Keratinocyte (primary cell): ENCODE measurements around the gene CLEC16A. TPM values are rescaled to one million over a fixed set of nuclear protein-coding genes. Genes with fewer than 3 reads are reported as not detected.

Experiments
- DNase-seq: peaks from one replicate; pipeline ENCODE4 v3.0.0-alpha.2; 2011; ENCODE audit warnings: low read depth, missing footprints, low spot score
- FAIRE-seq: peaks from 2 replicates; lab custom pipeline; 2011; peaks lifted over from hg19 to GRCh38; lab: Jason Lieb, UNC
- H2AFZ ChIP-seq: 2 replicates; pipeline ENCODE4 v1.6.0; 2012; ENCODE audit warnings: low read length, control low read depth, inconsistent platforms; ENCODE audit not compliant: control insufficient read depth
- H3K27ac ChIP-seq: 2 replicates; pipeline ENCODE4 v1.5.1; 2011; ENCODE audit warnings: low read length; ENCODE audit not compliant: control insufficient read depth, insufficient read depth
- H3K27me3 ChIP-seq: 3 replicates; pipeline ENCODE4 v1.6.0; 2011; ENCODE audit warnings: low read length; ENCODE audit not compliant: control insufficient read depth, insufficient read depth; ENCODE audit errors: extremely low read depth
- H3K36me3 ChIP-seq, 2 experiments: 2 replicates in 1 of 2; 3 replicates in 1 of 2; pipeline ENCODE4 v1.5.1; 2011; ENCODE audit warnings: low read length in 2 of 2, mild to moderate bottlenecking in 1 of 2; ENCODE audit not compliant: control insufficient read depth in 2 of 2, insufficient read depth in 2 of 2; ENCODE audit errors: extremely low read depth in 1 of 2
- H3K4me1 ChIP-seq: 3 replicates; pipeline ENCODE4 v1.5.1; 2011; ENCODE audit warnings: low read length; ENCODE audit not compliant: control insufficient read depth, insufficient read depth; ENCODE audit errors: extremely low read depth
- H3K4me2 ChIP-seq: 3 replicates; pipeline ENCODE4 v1.6.0; 2011; ENCODE audit warnings: low read depth, low read length; ENCODE audit not compliant: control insufficient read depth, insufficient read depth; ENCODE audit errors: extremely low read depth
- H3K4me3 ChIP-seq, 3 experiments: fragments of 200-600 bp in 1 of 3; sonication (generic) in 1 of 3; 2 replicates in 2 of 3; 3 replicates in 1 of 3; pipeline ENCODE4 v1.5.1; 2011 to 2016; ENCODE audit warnings: low read length in 3 of 3, mild to moderate bottlenecking in 3 of 3, control low read depth in 2 of 3, inconsistent platforms in 1 of 3, low read depth in 1 of 3, mixed read lengths in 1 of 3, mixed run types in 1 of 3, moderate library complexity in 1 of 3; ENCODE audit not compliant: control insufficient read depth in 2 of 3, insufficient read depth in 2 of 3; ENCODE audit errors: extremely low read depth in 1 of 3
- H3K79me2 ChIP-seq: 2 replicates; pipeline ENCODE4 v1.6.0; 2012; ENCODE audit warnings: low read length; ENCODE audit not compliant: control insufficient read depth, insufficient read depth
- H3K9ac ChIP-seq: 3 replicates; pipeline ENCODE4 v1.6.0; 2011; ENCODE audit warnings: low read length; ENCODE audit not compliant: control insufficient read depth, insufficient read depth; ENCODE audit errors: extremely low read depth
- H3K9me1 ChIP-seq: 3 replicates; pipeline ENCODE4 v1.6.0; 2011; ENCODE audit warnings: low read length; ENCODE audit not compliant: control insufficient read depth, insufficient read depth; ENCODE audit errors: extremely low read depth
- H3K9me3 ChIP-seq: 2 replicates; pipeline ENCODE4 v1.5.1; 2012; ENCODE audit warnings: low read depth, low read length; ENCODE audit not compliant: control insufficient read depth
- H4K20me1 ChIP-seq: 3 replicates; pipeline ENCODE4 v1.6.0; 2011; ENCODE audit warnings: low read length; ENCODE audit not compliant: control insufficient read depth, insufficient read depth; ENCODE audit errors: extremely low read depth
- EZH2 ChIP-seq: IDR thresholded peaks from one replicate; pipeline ENCODE4 v1.6.1; 2012; ENCODE audit warnings: inconsistent platforms, mild to moderate bottlenecking, low read length, moderate library complexity
- dilution Hi-C: fragments of 300-500 bp; cut with MboI; formaldehyde crosslinking; loops from one replicate; pipeline ENCODE4 v1.7.0; 2020; ENCODE audit warnings: low sequenced_read_pairs; ENCODE audit not compliant: extremely low pct_ligation_motif_present
- polyA plus RNA-seq, 5 experiments: library from polyadenylated mRNA; depleted of rRNA in 3 of 5; stranded (reverse) in 3 of 5; stranded (forward) in 1 of 5; unstranded in 1 of 5; fragments of >200 nt; gene quantifications; 1 replicate in 1 of 5; 2 replicates in 3 of 5; 3 replicates in 1 of 5; pipeline versions ENCODE4 v1.2.1 to v1.2.3, GENCODE V29; 2011 to 2012; ENCODE audit warnings: missing spikeins in 2 of 5, low read depth in 1 of 5, low replicate concordance in 1 of 5
- TF ChIP-seq, protein P1 (sequence below), 3 experiments: IDR thresholded peaks in 1 of 3; conservative IDR thresholded peaks in 1 of 3; optimal IDR thresholded peaks in 1 of 3; 2 replicates in 2 of 3; 3 replicates in 1 of 3; pipeline versions ENCODE3 to v1.5.1; 2011; ENCODE audit warnings: low read length in 3 of 3, mild to moderate bottlenecking in 3 of 3, moderate library complexity in 2 of 3, control low read depth in 1 of 3, inconsistent platforms in 1 of 3; ENCODE audit not compliant: insufficient read depth in 2 of 3; ENCODE audit errors: extremely low read depth in 1 of 3

Gene CLEC16A
- polyA plus RNA-seq, 1 donor (not counting 4 experiments of a cell fraction or from before 2014, with no cell fraction given) = 9.5 TPM

DNA sequence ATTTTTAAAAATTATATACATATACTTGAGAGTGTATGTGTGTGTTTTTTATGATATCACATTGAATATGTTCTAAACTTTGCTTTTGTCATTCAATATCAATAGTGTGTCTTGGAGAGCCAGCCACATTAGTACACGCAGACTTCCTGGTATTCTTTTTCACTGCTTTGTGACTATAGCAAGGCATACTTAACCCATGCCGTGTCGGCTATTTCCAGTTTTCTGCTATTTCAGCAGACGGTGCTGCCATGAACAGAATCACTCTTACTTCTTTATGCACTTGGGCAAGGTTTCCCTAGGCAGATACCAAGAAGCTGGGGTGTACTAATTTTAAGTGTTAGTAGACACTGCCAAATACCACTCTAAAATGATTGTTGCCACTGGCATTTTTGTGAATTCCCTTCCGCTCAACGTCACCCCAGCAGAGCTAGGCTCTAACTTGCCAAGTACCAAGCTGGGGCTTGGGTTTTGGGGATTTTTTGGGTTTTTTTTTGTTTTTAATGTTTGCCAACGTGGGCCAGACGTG lies 176.8 kb downstream of the CLEC16A start:
- no peaks in the 10 kb centered on the region for H3K9me3 ChIP-seq
- H3K4me3 ChIP-seq = no peak overlapping the region
- H2AFZ ChIP-seq = no peak overlapping the region
- no peak for FAIRE-seq
- H3K27ac ChIP-seq = no peak overlapping the region
- H3K36me3 ChIP-seq = peaks cover 0 to 18% of the 10 kb centered on the region in 2 experiments
- no peaks in the 10 kb centered on the region for H3K27me3 ChIP-seq
- TF ChIP-seq, protein P1, sequence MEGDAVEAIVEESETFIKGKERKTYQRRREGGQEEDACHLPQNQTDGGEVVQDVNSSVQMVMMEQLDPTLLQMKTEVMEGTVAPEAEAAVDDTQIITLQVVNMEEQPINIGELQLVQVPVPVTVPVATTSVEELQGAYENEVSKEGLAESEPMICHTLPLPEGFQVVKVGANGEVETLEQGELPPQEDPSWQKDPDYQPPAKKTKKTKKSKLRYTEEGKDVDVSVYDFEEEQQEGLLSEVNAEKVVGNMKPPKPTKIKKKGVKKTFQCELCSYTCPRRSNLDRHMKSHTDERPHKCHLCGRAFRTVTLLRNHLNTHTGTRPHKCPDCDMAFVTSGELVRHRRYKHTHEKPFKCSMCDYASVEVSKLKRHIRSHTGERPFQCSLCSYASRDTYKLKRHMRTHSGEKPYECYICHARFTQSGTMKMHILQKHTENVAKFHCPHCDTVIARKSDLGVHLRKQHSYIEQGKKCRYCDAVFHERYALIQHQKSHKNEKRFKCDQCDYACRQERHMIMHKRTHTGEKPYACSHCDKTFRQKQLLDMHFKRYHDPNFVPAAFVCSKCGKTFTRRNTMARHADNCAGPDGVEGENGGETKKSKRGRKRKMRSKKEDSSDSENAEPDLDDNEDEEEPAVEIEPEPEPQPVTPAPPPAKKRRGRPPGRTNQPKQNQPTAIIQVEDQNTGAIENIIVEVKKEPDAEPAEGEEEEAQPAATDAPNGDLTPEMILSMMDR (optimal IDR thresholded peaks at IDR 0.05 in 1 of 3, IDR thresholded peaks at IDR 0.05 in 1 of 3, conservative IDR thresholded peaks at IDR 0.05 in 1 of 3; ENCODE audit: extremely low read depth in 1 of 3, insufficient read depth in 2 of 3, low read length in 3 of 3) = no peak
- TF ChIP-seq EZH2 = no peak
- H3K4me2 ChIP-seq = no peak overlapping the region
- no peak for DNase-seq
- no peaks in the 10 kb centered on the region for H4K20me1 ChIP-seq
- no peaks in the 10 kb centered on the region for H3K79me2 ChIP-seq
- H3K9ac ChIP-seq = no peak overlapping the region
- no peaks in the 10 kb centered on the region for H3K4me1 ChIP-seq
- no peaks in the 10 kb centered on the region for H3K9me1 ChIP-seq
- dilution Hi-C loops = no loop called here

DNA sequence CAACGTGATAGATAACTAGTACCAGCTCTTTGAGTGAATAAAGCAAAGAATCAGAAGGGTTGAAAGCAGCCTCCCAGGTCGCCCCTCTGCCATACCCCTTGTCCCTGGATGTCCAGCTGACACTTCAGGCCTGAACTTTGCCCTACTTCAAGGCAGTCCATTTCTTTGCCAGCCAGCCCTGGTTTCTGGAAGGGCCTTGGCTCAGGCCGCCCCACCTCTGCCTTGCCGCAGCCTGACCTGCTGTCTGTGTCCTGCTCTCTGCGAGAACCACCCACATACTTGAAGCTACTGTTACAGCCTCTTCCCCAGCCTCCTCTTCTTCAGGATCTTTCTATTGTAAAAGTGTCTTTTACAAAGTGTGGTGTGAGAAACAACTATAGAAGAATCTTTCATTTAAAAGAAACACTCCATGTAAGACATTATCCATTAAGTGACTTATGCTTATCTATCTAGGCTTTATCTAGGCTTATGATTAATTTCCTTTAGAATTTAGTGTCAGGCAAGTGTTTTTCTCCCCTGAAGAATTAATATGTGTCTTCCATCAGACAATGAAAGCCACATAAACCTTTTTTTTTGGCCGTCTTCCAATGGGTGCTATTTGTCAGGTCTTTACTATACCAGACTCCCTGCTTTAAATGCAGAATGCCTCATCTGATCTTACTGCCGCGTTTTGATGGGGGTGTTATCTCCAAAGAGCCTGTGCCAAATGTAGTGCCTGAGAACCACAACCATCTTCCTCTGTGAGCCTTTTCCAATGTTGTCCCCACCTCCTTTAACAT lies 177.7 kb downstream of the CLEC16A start:
- peaks cover 0 to 18% of the 10 kb centered on the region in 2 experiments for H3K36me3 ChIP-seq
- TF ChIP-seq EZH2 = no peak
- TF ChIP-seq, protein P1 (optimal IDR thresholded peaks at IDR 0.05 in 1 of 3, IDR thresholded peaks at IDR 0.05 in 1 of 3, conservative IDR thresholded peaks at IDR 0.05 in 1 of 3; ENCODE audit: extremely low read depth in 1 of 3, insufficient read depth in 2 of 3, low read length in 3 of 3) = no peak
- H3K79me2 ChIP-seq = no peaks in the 10 kb centered on the region
- no peak overlapping the region for H3K27ac ChIP-seq
- dilution Hi-C loops = no loop called here
- no peaks in the 10 kb centered on the region for H4K20me1 ChIP-seq
- H3K4me1 ChIP-seq = no peaks in the 10 kb centered on the region
- H3K9me1 ChIP-seq = no peaks in the 10 kb centered on the region
- FAIRE-seq (no peak), DNase-seq (no peak)
- H3K27me3 ChIP-seq = no peaks in the 10 kb centered on the region
- no peaks in the 10 kb centered on the region for H3K9me3 ChIP-seq
- no peak overlapping the region for H3K4me3 ChIP-seq
- no peak overlapping the region for H3K4me2 ChIP-seq
- no peak overlapping the region for H3K9ac ChIP-seq
- H2AFZ ChIP-seq = no peak overlapping the region
